HFF-Myc (cell line): ENCODE results near the gene RUNDC3A.
"Not testable (repeated sequence)": the region's sequence is repeated elsewhere in the genome, so short reads cannot be mapped to it uniquely, and the experiment has no call there.

Experiments used
- DNase-seq: peaks from one replicate; pipeline ENCODE4 v3.0.0-alpha.2; 2011; ENCODE audit warnings: low read depth; ENCODE audit errors: extremely low read depth
- H3K4me3 ChIP-seq: replicated peaks from 2 replicates; pipeline ENCODE4 v1.5.1; 2011; ENCODE audit warnings: low read depth, mild to moderate bottlenecking, control low read depth, low read length
- TF ChIP-seq, protein P1 (sequence below): IDR thresholded peaks from 2 replicates; pipeline ENCODE4 v1.5.1; 2012; ENCODE audit warnings: mild to moderate bottlenecking, low read depth, low read length, control low read depth; ENCODE audit errors: missing control alignments

The RUNDC3A gene

GRCh38 chr17:44343510-44344209, 35.3 kb downstream of the RUNDC3A start:
- H3K4me3 ChIP-seq = no peak overlapping the region
- DNase-seq = no peak
- TF ChIP-seq, protein P1, sequence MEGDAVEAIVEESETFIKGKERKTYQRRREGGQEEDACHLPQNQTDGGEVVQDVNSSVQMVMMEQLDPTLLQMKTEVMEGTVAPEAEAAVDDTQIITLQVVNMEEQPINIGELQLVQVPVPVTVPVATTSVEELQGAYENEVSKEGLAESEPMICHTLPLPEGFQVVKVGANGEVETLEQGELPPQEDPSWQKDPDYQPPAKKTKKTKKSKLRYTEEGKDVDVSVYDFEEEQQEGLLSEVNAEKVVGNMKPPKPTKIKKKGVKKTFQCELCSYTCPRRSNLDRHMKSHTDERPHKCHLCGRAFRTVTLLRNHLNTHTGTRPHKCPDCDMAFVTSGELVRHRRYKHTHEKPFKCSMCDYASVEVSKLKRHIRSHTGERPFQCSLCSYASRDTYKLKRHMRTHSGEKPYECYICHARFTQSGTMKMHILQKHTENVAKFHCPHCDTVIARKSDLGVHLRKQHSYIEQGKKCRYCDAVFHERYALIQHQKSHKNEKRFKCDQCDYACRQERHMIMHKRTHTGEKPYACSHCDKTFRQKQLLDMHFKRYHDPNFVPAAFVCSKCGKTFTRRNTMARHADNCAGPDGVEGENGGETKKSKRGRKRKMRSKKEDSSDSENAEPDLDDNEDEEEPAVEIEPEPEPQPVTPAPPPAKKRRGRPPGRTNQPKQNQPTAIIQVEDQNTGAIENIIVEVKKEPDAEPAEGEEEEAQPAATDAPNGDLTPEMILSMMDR = no peak

DNA sequence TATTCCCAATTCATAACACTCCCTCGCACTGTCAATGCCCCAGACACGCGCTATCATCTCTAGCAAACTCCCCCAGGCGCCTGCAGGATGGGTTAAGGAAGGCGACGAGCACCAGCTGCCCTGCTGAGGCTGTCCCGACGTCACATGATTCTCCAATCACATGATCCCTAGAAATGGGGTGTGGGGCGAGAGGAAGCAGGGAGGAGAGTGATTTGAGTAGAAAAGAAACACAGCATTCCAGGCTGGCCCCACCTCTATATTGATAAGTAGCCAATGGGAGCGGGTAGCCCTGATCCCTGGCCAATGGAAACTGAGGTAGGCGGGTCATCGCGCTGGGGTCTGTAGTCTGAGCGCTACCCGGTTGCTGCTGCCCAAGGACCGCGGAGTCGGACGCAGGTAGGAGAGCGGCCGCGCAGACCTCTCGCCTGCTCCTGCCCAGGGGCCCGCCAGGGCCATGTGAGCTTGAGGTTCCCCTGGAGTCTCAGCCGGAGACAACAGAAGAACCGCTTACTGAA, 36.6 kb downstream of the RUNDC3A start, which contains the start of gene GRN:
GRN (plus strand) TSS at position 364 of the 515 bp plus-strand sequence. CDS start 3,863 bp downstream, outside the sequence.
- H3K4me3 ChIP-seq = peak within 1 kb of the TSS; percentile 96
- TF ChIP-seq, protein P1 = no peak
- peak; percentile 99 for DNase-seq

DNA sequence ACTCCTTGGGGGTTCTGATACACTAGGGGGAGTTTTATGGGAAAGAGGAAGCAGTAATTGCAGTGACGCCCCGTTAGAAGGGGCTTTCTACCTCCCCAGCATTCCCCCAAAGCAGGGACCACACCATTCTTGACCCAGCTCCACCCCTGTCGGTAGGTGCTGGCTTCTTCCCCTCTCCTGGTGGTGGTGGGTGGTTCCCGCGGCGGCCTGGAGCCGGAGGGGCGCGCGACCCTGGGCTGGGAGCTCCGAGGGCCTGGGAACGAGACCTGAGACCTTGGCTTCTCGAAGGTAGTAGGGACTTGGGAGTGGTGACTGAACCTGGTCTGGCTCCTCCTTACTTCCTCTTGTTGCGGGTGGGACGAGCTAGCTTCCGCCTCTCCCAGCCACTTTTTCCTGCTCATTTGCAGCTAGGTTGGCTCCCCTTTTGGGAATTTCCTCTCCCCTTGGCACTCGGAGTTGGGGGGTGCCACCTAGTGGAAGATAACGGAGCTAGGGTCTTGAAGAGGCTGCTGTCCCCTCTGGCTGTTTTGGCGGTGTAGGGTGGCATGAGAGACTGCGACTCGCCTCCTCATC, 37.1 kb downstream of the RUNDC3A start:
- TF ChIP-seq, protein P1 = peak; percentile 58
- H3K4me3 ChIP-seq = peak overlapping the region; percentile 96
- DNase-seq = no peak

DNA sequence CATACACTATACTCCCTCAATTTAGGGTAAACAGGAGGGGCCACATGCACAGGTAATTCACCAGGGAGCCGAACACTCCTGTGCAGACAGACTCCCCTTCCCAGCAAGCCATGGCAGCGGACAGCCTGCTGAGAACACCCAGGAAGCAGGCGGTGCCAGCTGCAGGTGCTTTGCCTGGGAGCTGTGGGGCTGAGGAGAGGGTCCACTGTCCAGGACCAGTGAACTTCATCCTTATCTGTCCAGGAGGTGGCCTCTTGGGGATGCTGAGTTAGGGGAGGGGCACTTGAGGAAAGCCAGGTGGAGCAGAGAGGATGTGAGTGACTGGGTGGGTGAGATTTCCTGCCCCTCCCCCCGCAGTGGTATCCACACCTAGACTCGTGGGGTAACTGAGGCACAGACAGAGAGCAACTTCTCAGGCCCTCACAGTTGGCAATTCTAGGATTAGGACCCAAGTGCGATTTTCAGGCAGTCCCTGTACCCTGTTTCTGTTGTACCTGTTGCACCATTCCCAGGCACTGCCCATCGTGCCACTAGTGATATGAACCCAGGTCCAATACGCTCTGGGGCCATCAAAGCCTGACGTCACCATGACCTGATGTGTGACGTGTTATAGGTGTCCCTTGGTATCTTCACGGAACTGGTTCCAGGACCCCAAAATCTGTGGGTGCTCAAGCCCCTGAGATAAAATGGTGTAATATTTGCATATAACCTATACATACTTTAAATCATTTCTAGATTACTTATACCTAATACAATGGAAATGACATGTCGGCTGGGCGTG, 37.9 kb downstream of the RUNDC3A start:
- TF ChIP-seq, protein P1 = no peak
- DNase-seq = no peak
- H3K4me3 ChIP-seq = peak overlapping the region; percentile 96

DNA sequence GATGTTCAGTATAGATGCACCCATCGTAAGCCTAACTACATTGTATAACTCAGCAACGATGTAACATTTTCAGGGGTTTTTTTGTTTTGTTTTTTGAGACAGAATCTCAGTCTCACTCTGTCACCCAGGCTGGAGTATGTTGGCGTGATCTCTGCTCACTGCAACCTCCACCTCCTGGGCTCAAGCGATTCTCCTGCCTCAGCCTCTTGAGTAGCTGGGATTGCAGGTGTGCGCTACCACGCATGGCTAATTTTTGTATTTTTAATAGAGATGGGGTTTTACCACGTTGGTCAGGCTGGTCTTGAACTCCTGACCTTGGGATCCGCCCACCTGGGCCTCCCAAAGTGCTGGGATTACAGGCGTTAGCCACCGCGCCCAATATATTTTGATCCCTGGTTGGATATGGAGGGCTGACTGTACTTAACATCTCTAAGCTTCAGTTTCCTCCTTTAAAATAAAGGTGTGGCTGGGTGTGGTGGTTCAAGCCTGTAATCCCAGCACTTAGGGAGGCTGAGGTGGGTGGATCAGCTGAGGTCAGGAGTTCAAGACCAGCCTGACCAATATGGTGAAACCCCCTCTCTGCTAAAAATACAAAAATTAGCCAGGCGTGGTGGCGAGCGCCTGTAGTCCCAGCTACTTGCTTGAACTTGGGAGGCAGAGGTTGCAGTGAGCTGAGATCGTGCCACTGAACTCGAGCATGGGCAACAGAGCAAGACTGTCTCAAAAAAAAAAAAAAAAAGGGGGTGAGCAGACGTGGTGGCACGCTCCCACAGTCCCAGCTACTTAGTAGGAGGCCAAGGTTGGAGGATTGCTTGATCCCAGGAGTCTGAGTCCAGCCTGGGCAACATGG, 39.0 kb downstream of the RUNDC3A start:
- not testable (repeated sequence) for H3K4me3 ChIP-seq

DNA sequence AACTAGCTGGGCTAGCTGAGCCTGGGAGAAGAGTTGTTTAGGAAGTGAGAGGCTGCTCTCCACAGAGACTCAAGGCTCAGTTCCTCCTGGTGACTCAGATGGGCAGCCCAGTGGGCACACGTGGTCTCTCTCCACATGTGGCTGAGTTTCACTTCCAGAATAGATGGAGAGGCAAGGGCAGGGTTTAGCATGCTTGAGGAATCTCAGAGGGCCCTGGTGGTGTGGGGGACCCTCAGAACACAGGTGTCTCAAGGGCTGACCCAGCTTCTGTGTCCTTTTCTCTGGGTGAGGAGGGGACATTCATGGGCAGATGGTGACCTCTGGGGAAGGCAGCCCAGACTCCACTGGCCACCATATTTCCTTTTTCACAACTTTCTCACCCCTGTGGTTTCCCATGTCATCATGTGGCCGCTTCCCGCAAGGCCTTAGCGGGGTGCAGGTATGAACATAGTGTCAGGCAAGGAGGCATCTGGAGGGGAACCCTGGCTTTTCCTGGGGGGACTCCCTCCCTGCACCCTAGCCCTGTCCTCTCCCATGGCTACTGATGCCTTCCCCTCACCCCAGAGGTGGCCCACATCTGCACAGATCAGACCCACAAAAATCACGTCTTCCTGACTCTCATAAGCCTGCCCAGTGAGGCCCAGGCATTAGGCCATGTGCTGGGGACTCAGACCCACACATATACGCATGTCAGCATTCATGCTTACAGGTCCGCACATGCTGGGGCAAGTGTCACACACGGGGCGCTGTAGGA, 40.0 kb downstream of the RUNDC3A start:
- DNase-seq = no peak
- TF ChIP-seq, protein P1 = no peak
- H3K4me3 ChIP-seq = no peak overlapping the region

More for the DNA sequence above, 39.0 kb downstream of the RUNDC3A start:
- DNase-seq = not testable (repeated sequence)
